IPS-20b (cell line): ENCODE measurements around the gene ELK3.

Source experiments
- H3K27ac ChIP-seq: one replicate; pipeline ENCODE4 v1.5.1; 2013; ENCODE audit warnings: low read length
- H3K27me3 ChIP-seq: 2 replicates; pipeline ENCODE4 v1.6.1; 2013; ENCODE audit warnings: mild to moderate bottlenecking, low read length, inconsistent platforms; ENCODE audit not compliant: insufficient read depth
- H3K36me3 ChIP-seq: 2 replicates; pipeline ENCODE4 v1.6.1; 2013; ENCODE audit warnings: low read depth, mild to moderate bottlenecking, inconsistent platforms, low read length, moderate library complexity; ENCODE audit not compliant: insufficient read depth
- H3K4me1 ChIP-seq: 2 replicates; pipeline ENCODE4 v1.6.1; 2013; ENCODE audit warnings: mild to moderate bottlenecking, control low read depth, inconsistent platforms, low read length, moderate library complexity; ENCODE audit not compliant: insufficient read depth
- H3K4me3 ChIP-seq: 2 replicates; pipeline ENCODE4 v1.5.1; 2013; ENCODE audit warnings: mild to moderate bottlenecking, low read length, inconsistent platforms
- H3K9ac ChIP-seq: 2 replicates; pipeline ENCODE4 v1.6.1; 2013; ENCODE audit warnings: low read depth, mild to moderate bottlenecking, inconsistent platforms, low read length, moderate library complexity
- H3K9me3 ChIP-seq: 2 replicates; pipeline ENCODE4 v1.6.1; 2013; ENCODE audit warnings: mild to moderate bottlenecking, low read depth, low read length, inconsistent platforms; ENCODE audit not compliant: insufficient read depth

The ELK3 gene

DNA sequence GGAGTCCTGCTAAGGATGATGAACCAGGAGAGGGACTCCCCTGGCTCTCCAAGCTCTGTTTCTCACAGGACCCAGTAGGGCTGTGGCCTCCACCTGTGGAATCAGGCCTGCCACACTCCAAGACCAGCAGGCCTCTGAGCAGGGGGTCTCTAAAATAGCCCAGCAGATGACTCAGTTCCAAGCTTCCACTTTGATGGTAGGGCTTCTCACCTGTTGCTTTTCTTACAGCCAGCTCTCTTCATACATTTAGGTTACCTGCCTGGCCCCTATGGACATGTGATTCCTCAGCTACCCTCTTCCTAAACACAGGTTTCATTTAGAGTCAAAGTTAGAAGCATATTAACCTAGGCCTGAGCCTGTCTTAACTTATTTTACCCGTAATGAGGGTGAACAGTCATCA, 26.7 kb upstream of the ELK3 start:
- Histone ChIP-seq H3K9me3 (no peaks in the 10 kb centered on the region), H3K4me1 (no peaks in the 10 kb centered on the region), H3K27ac (no peak overlapping the region), H3K9ac (no peak overlapping the region), H3K36me3 (no peaks in the 10 kb centered on the region), H3K27me3 (no peaks in the 10 kb centered on the region), H3K4me3 (no peak overlapping the region)

DNA sequence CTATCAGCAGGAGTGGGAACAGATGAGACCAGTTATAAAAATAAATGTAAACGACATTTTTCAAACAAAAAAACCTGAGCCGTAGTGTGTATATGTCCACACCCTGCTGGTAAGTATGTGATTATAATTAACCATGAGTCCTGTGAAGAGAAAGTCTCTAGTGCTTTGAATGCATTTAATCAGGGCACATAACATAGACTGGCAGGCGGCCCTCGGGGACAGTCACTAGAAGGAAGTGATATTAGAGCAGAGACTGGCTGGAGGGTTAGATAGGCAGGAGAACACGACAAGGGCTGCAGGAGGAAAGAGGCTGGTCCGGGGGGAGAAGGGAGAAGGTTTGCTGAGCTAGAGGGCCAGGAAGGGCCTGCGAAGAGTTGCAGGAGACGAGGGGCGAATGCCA, 23.8 kb upstream of the ELK3 start:
- H3K27me3 ChIP-seq = no peaks in the 10 kb centered on the region
- no peaks in the 10 kb centered on the region for H3K36me3 ChIP-seq
- no peak overlapping the region for H3K27ac ChIP-seq
- H3K9me3 ChIP-seq = no peaks in the 10 kb centered on the region
- no peak overlapping the region for H3K9ac ChIP-seq
- no peak overlapping the region for H3K4me3 ChIP-seq
- no peaks in the 10 kb centered on the region for H3K4me1 ChIP-seq

GRCh38 chr12:96170762-96171161, 23.4 kb upstream of the ELK3 start:
- Histone ChIP-seq H3K36me3 (no peaks in the 10 kb centered on the region), H3K4me1 (no peaks in the 10 kb centered on the region), H3K27ac (no peak overlapping the region), H3K9ac (no peak overlapping the region), H3K4me3 (no peak overlapping the region), H3K27me3 (no peaks in the 10 kb centered on the region), H3K9me3 (no peaks in the 10 kb centered on the region)

- no peak overlapping the region for H3K4me3 ChIP-seq
- no peaks in the 10 kb centered on the region for H3K4me1 ChIP-seq
- no peak overlapping the region for H3K9ac ChIP-seq
- H3K27me3 ChIP-seq = no peaks in the 10 kb centered on the region
- no peaks in the 10 kb centered on the region for H3K36me3 ChIP-seq
- H3K27ac ChIP-seq = no peak overlapping the region
- peaks cover 7% of the 10 kb centered on the region for H3K9me3 ChIP-seq
Measured at GRCh38 chr12:96171905-96172304, 22.3 kb upstream of the ELK3 start.

GRCh38 chr12:96172981-96173380, 21.2 kb upstream of the ELK3 start:
- Histone ChIP-seq H3K9ac (no peak overlapping the region), H3K4me3 (no peak overlapping the region), H3K27ac (no peak overlapping the region), H3K36me3 (no peaks in the 10 kb centered on the region), H3K4me1 (no peaks in the 10 kb centered on the region), H3K9me3 (peaks cover 11% of the 10 kb centered on the region), H3K27me3 (no peaks in the 10 kb centered on the region)

DNA sequence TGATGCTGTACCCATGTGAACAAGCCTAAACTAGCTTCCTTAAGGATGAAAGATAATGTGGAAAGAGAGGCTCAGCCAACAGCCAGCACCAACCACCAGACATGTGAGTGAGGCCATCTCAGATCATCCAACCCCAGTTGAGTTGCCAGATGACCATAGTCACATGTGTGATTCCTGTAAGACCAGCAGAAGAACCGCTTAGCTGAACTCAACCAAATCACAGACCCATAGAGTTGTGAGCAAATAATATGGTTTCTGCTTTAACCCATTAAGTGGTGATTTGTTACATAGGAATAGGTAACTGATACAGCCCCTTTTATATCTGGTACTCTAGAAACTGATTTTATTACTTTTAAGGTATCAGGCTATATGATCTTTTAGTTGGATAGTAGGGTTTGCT, 17.6 kb upstream of the ELK3 start:
- H3K4me3 ChIP-seq = no peak overlapping the region
- H3K4me1 ChIP-seq = no peaks in the 10 kb centered on the region
- H3K9ac ChIP-seq = no peak overlapping the region
- no peaks in the 10 kb centered on the region for H3K36me3 ChIP-seq
- H3K27me3 ChIP-seq = no peaks in the 10 kb centered on the region
- peaks cover 11% of the 10 kb centered on the region for H3K9me3 ChIP-seq
- no peak overlapping the region for H3K27ac ChIP-seq

- Histone ChIP-seq H3K9me3 (peaks cover 11% of the 10 kb centered on the region), H3K36me3 (no peaks in the 10 kb centered on the region), H3K9ac (no peak overlapping the region), H3K4me3 (no peak overlapping the region), H3K27ac (no peak overlapping the region), H3K4me1 (no peaks in the 10 kb centered on the region), H3K27me3 (no peaks in the 10 kb centered on the region)
Measured at GRCh38 chr12:96177013-96177412, 17.2 kb upstream of the ELK3 start.

DNA sequence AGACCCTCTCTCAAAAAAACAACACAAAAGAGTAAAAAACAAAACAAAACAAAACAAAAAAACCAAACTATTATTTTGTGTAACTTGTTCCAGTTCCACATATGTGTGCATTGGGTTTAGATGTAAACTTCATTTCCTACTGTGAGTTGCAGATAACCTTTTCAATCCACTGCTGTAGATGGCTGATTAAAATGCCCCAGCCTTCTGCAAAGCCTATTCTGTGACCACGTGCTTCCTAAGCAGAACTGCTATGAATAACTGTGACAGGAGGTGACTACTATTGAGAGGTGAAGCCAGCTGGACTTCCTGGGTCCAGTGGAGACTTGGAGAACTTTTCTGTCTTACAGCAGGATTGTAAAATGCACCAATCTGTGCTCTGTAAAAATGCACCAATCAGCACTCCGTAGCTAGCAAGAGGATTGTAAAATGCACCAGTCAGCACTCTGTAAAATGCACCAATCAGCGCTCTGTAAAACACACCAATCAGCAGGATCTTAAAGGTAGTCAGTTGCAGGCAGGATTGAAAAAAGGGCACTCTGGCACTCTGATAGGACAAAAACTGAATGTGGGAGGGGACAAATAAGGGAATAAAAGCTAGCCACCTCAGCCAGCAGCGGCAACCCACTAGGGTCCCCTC, 10.3 kb upstream of the ELK3 start:
- no peaks in the 10 kb centered on the region for H3K36me3 ChIP-seq
- no peak overlapping the region for H3K9ac ChIP-seq
- no peak overlapping the region for H3K4me3 ChIP-seq
- H3K4me1 ChIP-seq = no peaks in the 10 kb centered on the region
- H3K27ac ChIP-seq = no peak overlapping the region
- H3K9me3 ChIP-seq = no peaks in the 10 kb centered on the region
- no peaks in the 10 kb centered on the region for H3K27me3 ChIP-seq

GRCh38 chr12:96185914-96186313, 8.3 kb upstream of the ELK3 start:
- H3K4me1 ChIP-seq = no peaks in the 10 kb centered on the region
- no peaks in the 10 kb centered on the region for H3K27me3 ChIP-seq
- H3K27ac ChIP-seq = no peak overlapping the region
- H3K9ac ChIP-seq = no peak overlapping the region
- H3K36me3 ChIP-seq = no peaks in the 10 kb centered on the region
- no peak overlapping the region for H3K4me3 ChIP-seq
- H3K9me3 ChIP-seq = no peaks in the 10 kb centered on the region

- H3K27me3 ChIP-seq = no peaks in the 10 kb centered on the region
- H3K4me3 ChIP-seq = no peak overlapping the region
- no peak overlapping the region for H3K27ac ChIP-seq
- no peaks in the 10 kb centered on the region for H3K36me3 ChIP-seq
- no peak overlapping the region for H3K9ac ChIP-seq
- no peaks in the 10 kb centered on the region for H3K9me3 ChIP-seq
- no peaks in the 10 kb centered on the region for H3K4me1 ChIP-seq
Measured at GRCh38 chr12:96186607-96187301, 7.4 kb upstream of the ELK3 start.

DNA sequence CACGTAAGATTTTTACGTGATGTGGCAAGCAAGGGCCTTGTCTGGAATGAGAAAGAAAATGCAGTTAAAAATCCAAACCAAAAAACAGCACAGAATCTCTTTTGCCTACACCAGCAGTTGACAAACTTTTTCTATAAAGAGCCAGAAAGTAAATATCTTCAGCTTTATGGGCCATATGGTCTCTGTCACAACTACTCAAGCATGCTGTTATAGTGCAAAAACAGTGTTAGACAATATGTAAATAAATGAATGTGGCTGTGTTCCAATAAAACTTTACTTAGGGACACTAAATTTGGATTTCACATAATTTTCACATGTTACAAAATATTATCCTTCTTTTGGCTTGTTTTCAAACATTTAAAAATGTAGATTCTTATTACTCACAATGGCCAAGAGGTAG, 6.2 kb upstream of the ELK3 start:
- H3K9ac ChIP-seq = no peak overlapping the region
- no peaks in the 10 kb centered on the region for H3K36me3 ChIP-seq
- H3K27ac ChIP-seq = no peak overlapping the region
- H3K27me3 ChIP-seq = peaks cover 12% of the 10 kb centered on the region
- H3K4me3 ChIP-seq = no peak overlapping the region
- no peaks in the 10 kb centered on the region for H3K9me3 ChIP-seq
- H3K4me1 ChIP-seq = no peaks in the 10 kb centered on the region

- peaks cover 22% of the 10 kb centered on the region for H3K27me3 ChIP-seq
- no peaks in the 10 kb centered on the region for H3K36me3 ChIP-seq
- H3K4me3 ChIP-seq = no peak overlapping the region
- no peak overlapping the region for H3K9ac ChIP-seq
- H3K4me1 ChIP-seq = no peaks in the 10 kb centered on the region
- H3K9me3 ChIP-seq = no peaks in the 10 kb centered on the region
- no peak overlapping the region for H3K27ac ChIP-seq
Measured at GRCh38 chr12:96189781-96190180, 4.4 kb upstream of the ELK3 start.
